HCT116 (cell line): ENCODE measurements around the gene WFDC5. TPM values are rescaled to one million over a fixed set of nuclear protein-coding genes. Genes with fewer than 3 reads are reported as not detected.

ENCODE experiments used
- ATAC-seq: fragments of 200-7000 bp; cut with Tn5 transposase; 2 replicates; pipeline ENCODE4 v1.9.1; 2020; ENCODE audit warnings: mild to moderate bottlenecking, moderate library complexity
- BruUV-seq: library from RNA; stranded (reverse); fragments of 400-500 nt; replicated peaks from 2 replicates; lab custom pipeline; 2021; lab: Mats Ljungman, UMichigan
- CTCF ChIA-PET: fragments of 300-600 bp; sonication (Branson Sonifier 250); formaldehyde crosslinking; loops from one replicate; lab custom pipeline; 2021; ENCODE audit warnings: antibody characterized with exemption; lab: Charles Lee
- POLR2A ChIA-PET: fragments of 300-600, 350-600 bp; sonication (Branson Sonifier 250); formaldehyde crosslinking; loops from one replicate; lab custom pipeline; 2021; ENCODE audit warnings: antibody characterized with exemption; lab: Charles Lee
- RAD21 ChIA-PET, 2 experiments: fragments of 300-600 bp; sonication (Branson Sonifier 250); formaldehyde crosslinking; loops; one replicate each; lab custom pipeline; 2023; ENCODE audit warnings: low total read pairs in 2 of 2; ENCODE audit not compliant: uncharacterized antibody in 2 of 2, unreplicated experiment in 2 of 2, low non-redundant PET in 1 of 2; lab: Charles Lee
- DNase-seq: peaks from one replicate; pipeline ENCODE4 v3.0.0-alpha.2; 2010; ENCODE audit warnings: low read depth, low spot score
- H2AFZ ChIP-seq: fragments of 200-600 bp; shearing (Covaris generic), sonication (generic); 2 replicates; pipeline ENCODE4 v1.6.1; 2017; ENCODE audit warnings: low read depth, mixed run types, mixed read lengths, antibody characterized with exemption, low read length; ENCODE audit not compliant: poor library complexity, severe bottlenecking
- H3K27ac ChIP-seq: 2 replicates; pipeline ENCODE4 v1.5.1; 2012; ENCODE audit warnings: low read depth, low read length
- H3K27me3 ChIP-seq: fragments of 200-600 bp; sonication (generic); 2 replicates; pipeline ENCODE4 v1.6.1; 2016; ENCODE audit warnings: mixed run types, low read length, mixed read lengths; ENCODE audit not compliant: insufficient read depth
- H3K36me3 ChIP-seq, 2 experiments: fragments of 200-500 bp in 1 of 2; fragments of 200-600 bp in 1 of 2; sonication (Bioruptor generic) in 1 of 2; sonication (generic) in 1 of 2; 2 replicates each; pipeline versions ENCODE4 v1.5.1 to v1.6.1; 2014 to 2016; ENCODE audit warnings: low read length in 2 of 2, inconsistent platforms in 1 of 2, mixed read lengths in 1 of 2, mixed run types in 1 of 2; ENCODE audit not compliant: insufficient read depth in 2 of 2, control insufficient read depth in 1 of 2
- H3K4me1 ChIP-seq, 2 experiments: fragments of 200-600 bp in 1 of 2; sonication (generic) in 1 of 2; 2 replicates each; pipeline versions ENCODE4 v1.5.1 to v1.6.1; 2012 to 2017; ENCODE audit warnings: low read length in 2 of 2, inconsistent platforms in 1 of 2, mild to moderate bottlenecking in 1 of 2, mixed read lengths in 1 of 2, mixed run types in 1 of 2, moderate library complexity in 1 of 2; ENCODE audit not compliant: insufficient read depth in 2 of 2, control insufficient read depth in 1 of 2
- H3K4me2 ChIP-seq: fragments of 200-600 bp; sonication (generic); 2 replicates; pipeline ENCODE4 v1.6.1; 2017; ENCODE audit warnings: mixed run types, low read length, mixed read lengths
- H3K4me3 ChIP-seq, 2 experiments: fragments of 200-600 bp in 1 of 2; sonication (generic) in 1 of 2; replicated peaks in 1 of 2; 2 replicates each; pipeline ENCODE4 v1.5.1; 2011 to 2016; ENCODE audit warnings: low read length in 2 of 2, control low read depth in 1 of 2, low read depth in 1 of 2, mild to moderate bottlenecking in 1 of 2, mixed read lengths in 1 of 2, mixed run types in 1 of 2
- H3K79me2 ChIP-seq: fragments of 200-600 bp; sonication (generic); 2 replicates; pipeline ENCODE4 v1.6.1; 2017; ENCODE audit warnings: mild to moderate bottlenecking, mixed run types, low read length, moderate library complexity, mixed read lengths; ENCODE audit not compliant: insufficient read depth
- H3K9ac ChIP-seq: fragments of 200-600 bp; sonication (generic); 2 replicates; pipeline ENCODE4 v1.6.1; 2016; ENCODE audit warnings: low read length, mixed read lengths
- H3K9me2 ChIP-seq: fragments of 200-600 bp; sonication (generic), shearing (Covaris generic); 2 replicates; pipeline ENCODE4 v1.6.1; 2017; ENCODE audit warnings: mixed run types, mild to moderate bottlenecking, moderate library complexity; ENCODE audit not compliant: insufficient read depth
- H3K9me3 ChIP-seq, 2 experiments: fragments of 200-500 bp in 1 of 2; fragments of 200-600 bp in 1 of 2; sonication (Bioruptor generic) in 1 of 2; sonication (generic) in 1 of 2; 2 replicates each; pipeline ENCODE4 v1.6.1; 2014 to 2017; ENCODE audit warnings: low read length in 2 of 2, mixed read lengths in 2 of 2, inconsistent platforms in 1 of 2, low read depth in 1 of 2, mild to moderate bottlenecking in 1 of 2, mixed run types in 1 of 2, moderate library complexity in 1 of 2; ENCODE audit not compliant: control insufficient read depth in 1 of 2, insufficient read depth in 1 of 2
- H4K20me1 ChIP-seq: fragments of 200-600 bp; sonication (generic), shearing (Covaris generic); 2 replicates; pipeline ENCODE4 v1.6.1; 2017; ENCODE audit warnings: mixed run types, mild to moderate bottlenecking, moderate library complexity; ENCODE audit not compliant: insufficient read depth
- CEBPB ChIP-seq: IDR thresholded peaks from 2 replicates; pipeline ENCODE4 v1.6.1; 2012; ENCODE audit warnings: low read depth
- EZH2 ChIP-seq: fragments of 200-600 bp; sonication (generic); IDR thresholded peaks from 2 replicates; pipeline ENCODE4 v1.6.1; 2017; ENCODE audit warnings: antibody characterized with exemption, mixed run types
- FOSL1 ChIP-seq: IDR thresholded peaks from 2 replicates; pipeline ENCODE4 v1.6.1; 2012; ENCODE audit warnings: low read depth
- JUND ChIP-seq: IDR thresholded peaks from 2 replicates; pipeline ENCODE4 v1.6.1; 2012
- MAX ChIP-seq: IDR thresholded peaks from 2 replicates; pipeline ENCODE4 v1.6.1; 2012
- RAD21 ChIP-seq: IDR thresholded peaks from 2 replicates; pipeline ENCODE4 v1.6.1; 2012; ENCODE audit warnings: low read depth, mild to moderate bottlenecking
- REST ChIP-seq: IDR thresholded peaks from 2 replicates; pipeline ENCODE4 v1.6.1; 2012; ENCODE audit warnings: low read depth
- SIN3A ChIP-seq: IDR thresholded peaks from 2 replicates; pipeline ENCODE4 v1.6.1; 2012; ENCODE audit warnings: low read depth
- TCF7L2 ChIP-seq: IDR thresholded peaks from 2 replicates; pipeline ENCODE4 v1.7.0; 2011; ENCODE audit warnings: borderline replicate concordance, inconsistent platforms; ENCODE audit not compliant: insufficient read depth, insufficient read length; ENCODE audit errors: extremely low read depth
- YY1 ChIP-seq: IDR thresholded peaks from 2 replicates; pipeline ENCODE4 v1.6.1; 2011; ENCODE audit warnings: low read length, low read depth, moderate library complexity, mild to moderate bottlenecking; ENCODE audit not compliant: insufficient replicate concordance; ENCODE audit errors: extremely low read depth
- ZBTB33 ChIP-seq: IDR thresholded peaks from 2 replicates; pipeline ENCODE4 v1.6.1; 2011; ENCODE audit warnings: mild to moderate bottlenecking, low read length, moderate library complexity; ENCODE audit not compliant: insufficient replicate concordance; ENCODE audit errors: extremely low read depth
- ZFX ChIP-seq: fragments of 450-650 bp; IDR thresholded peaks from 2 replicates; pipeline ENCODE4 v1.6.1; 2017
- intact Hi-C: fragments of 100-400 bp; cut with micrococcal nuclease; formaldehyde crosslinking; loops from 2 replicates; pipeline ENCODE4 v1.10.0; 2022
- total RNA-seq: library from RNA; stranded (reverse); gene quantifications from one replicate; pipeline ENCODE4 v1.2.1, GENCODE V29; 2021; ENCODE audit not compliant: unreplicated experiment

Gene WFDC5
- total RNA-seq, 1 experiment from 2014 or later, result not detected

- ChIA-PET POLR2A (no interaction called here), CTCF (interaction anchor here (0.8 to 1.4 kb wide), 3 partner anchors 19 to 133 kb away, joined by 3 to 4 read pairs (median 3); no protein-coding TSS in a partner anchor), RAD21 (no interaction called here)
- no peak overlapping the region for H3K4me2 ChIP-seq
- DNase-seq, result peak; percentile 8
- H3K79me2 ChIP-seq, result no peaks in the 10 kb centered on the region
- H3K9me2 ChIP-seq, result no peaks in the 10 kb centered on the region
- no peak overlapping the region for H3K9ac ChIP-seq
- intact Hi-C loops, result no loop called here
- ATAC-seq, result no peak
- no peak overlapping the region for H3K27ac ChIP-seq
- BruUV-seq, result no TSS peak
- no peaks in the 10 kb centered on the region for H3K27me3 ChIP-seq
- no peaks in the 10 kb centered on the region for H4K20me1 ChIP-seq
- H3K9me3 ChIP-seq, result peaks cover 0 to 5% of the 10 kb centered on the region in 2 experiments; a peak in 1 of 4 replicates
- H3K36me3 ChIP-seq, result no peaks in the 10 kb centered on the region
- TF ChIP-seq CEBPB (no peak), FOSL1 (0 out of 2 replicates have a peak, but pooled peaks have one; percentile 11)
- TF ChIP-seq, all 23 proteins: peak for 1
- Histone ChIP-seq H3K4me3 (no peak overlapping the region), H3K4me1 (peaks cover 0 to 7% of the 10 kb centered on the region in 2 experiments; a peak in 1 of 4 replicates), H2AFZ (no peak overlapping the region)
Observed at GRCh38 chr20:45157962-45158361, 43.0 kb upstream of the WFDC5 start.

GRCh38 chr20:45156713-45157112 is 41.7 kb upstream of the WFDC5 start:
- ATAC-seq (no peak), DNase-seq (no peak)
- H3K4me1 ChIP-seq, result peaks cover 0 to 7% of the 10 kb centered on the region in 2 experiments; a peak in 1 of 4 replicates
- no peaks in the 10 kb centered on the region for H3K9me2 ChIP-seq
- ChIA-PET POLR2A (no interaction called here), CTCF (no interaction called here), RAD21 (no interaction called here)
- H3K36me3 ChIP-seq, result no peaks in the 10 kb centered on the region
- H3K27ac ChIP-seq, result no peak overlapping the region
- H4K20me1 ChIP-seq, result no peaks in the 10 kb centered on the region
- no peak overlapping the region for H3K4me3 ChIP-seq
- peaks cover 0 to 5% of the 10 kb centered on the region in 2 experiments; a peak in 1 of 4 replicates for H3K9me3 ChIP-seq
- intact Hi-C loops, result no loop called here
- no peak overlapping the region for H2AFZ ChIP-seq
- H3K27me3 ChIP-seq, result no peaks in the 10 kb centered on the region
- no peaks in the 10 kb centered on the region for H3K79me2 ChIP-seq
- BruUV-seq, result no TSS peak
- no peak overlapping the region for H3K9ac ChIP-seq
- no peak overlapping the region for H3K4me2 ChIP-seq
- TF ChIP-seq ZFX, result no peak
- no peak for TF ChIP-seq REST
- TF ChIP-seq RAD21, result no peak
- no peak for TF ChIP-seq TCF7L2
- no peak for TF ChIP-seq ZBTB33
- no peak for TF ChIP-seq YY1
- no peak for TF ChIP-seq CEBPB
- no peak for TF ChIP-seq SIN3A
- no peak for TF ChIP-seq JUND
- no peak for TF ChIP-seq EZH2
- TF ChIP-seq MAX, result no peak
